ENCODE measurements around the gene KCNQ5. TPM values are rescaled to one million over a fixed set of nuclear protein-coding genes. Genes with fewer than 3 reads are reported as not detected.

Gene KCNQ5
- total RNA-seq, 4 donors from 2014 or later: 0.21 to 1.1 (median 0.59) TPM; not detected in 1

- DNase-seq (ENCODE audit: low spot score in 2 of 2): no peak
- Histone ChIP-seq H3K36me3 (no peaks in the 10 kb centered on the region), H3K4me1 (no peaks in the 10 kb centered on the region), H3K4me3 (no peak overlapping the region), H3K9me3 (no peaks in the 10 kb centered on the region), H3K27me3 (no peaks in the 10 kb centered on the region), H3K27ac (no peak overlapping the region)
- 61 to 65% methylated on average over 4 of the region's 4 CpGs for WGBS, 2 donors
- no peak for TF ChIP-seq EP300 (IDR thresholded peaks at IDR 0.05)
Measured at GRCh38 chr6:73062130-73062529, 440.3 kb downstream of the KCNQ5 start.

GRCh38 chr6:73062837-73063236 is 441.0 kb downstream of the KCNQ5 start:
- H3K9me3 ChIP-seq: no peaks in the 10 kb centered on the region
- WGBS, 2 donors: 35 to 53% methylated on average over 2 of the region's 2 CpGs

DNA sequence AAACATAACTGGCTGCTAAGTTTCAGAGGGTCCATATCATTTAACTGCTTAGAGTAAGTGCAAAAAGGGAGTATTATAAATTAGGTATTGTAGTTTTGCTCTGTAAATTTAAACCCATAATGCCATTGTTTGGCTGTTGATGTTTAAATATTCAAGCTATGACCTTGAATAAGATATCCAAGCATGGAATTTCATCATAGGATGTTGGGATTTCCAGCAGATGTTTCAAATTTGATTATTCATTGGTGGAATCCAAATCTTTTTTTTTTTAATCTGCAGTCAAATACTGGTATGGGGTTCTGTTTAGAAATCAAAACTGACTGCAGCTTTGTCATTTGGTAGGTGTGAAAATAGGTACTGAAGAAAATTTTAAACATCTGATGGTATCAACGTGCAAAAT is 442.4 kb downstream of the KCNQ5 start:
- no peak for DNase-seq (ENCODE audit: low spot score in 2 of 2)
- H3K27ac ChIP-seq: no peak overlapping the region
- H3K4me3 ChIP-seq: no peak overlapping the region
- TF ChIP-seq POLR2A (IDR thresholded peaks at IDR 0.05) (no peak), EP300 (IDR thresholded peaks at IDR 0.05) (no peak)
- TF ChIP-seq, protein P1, sequence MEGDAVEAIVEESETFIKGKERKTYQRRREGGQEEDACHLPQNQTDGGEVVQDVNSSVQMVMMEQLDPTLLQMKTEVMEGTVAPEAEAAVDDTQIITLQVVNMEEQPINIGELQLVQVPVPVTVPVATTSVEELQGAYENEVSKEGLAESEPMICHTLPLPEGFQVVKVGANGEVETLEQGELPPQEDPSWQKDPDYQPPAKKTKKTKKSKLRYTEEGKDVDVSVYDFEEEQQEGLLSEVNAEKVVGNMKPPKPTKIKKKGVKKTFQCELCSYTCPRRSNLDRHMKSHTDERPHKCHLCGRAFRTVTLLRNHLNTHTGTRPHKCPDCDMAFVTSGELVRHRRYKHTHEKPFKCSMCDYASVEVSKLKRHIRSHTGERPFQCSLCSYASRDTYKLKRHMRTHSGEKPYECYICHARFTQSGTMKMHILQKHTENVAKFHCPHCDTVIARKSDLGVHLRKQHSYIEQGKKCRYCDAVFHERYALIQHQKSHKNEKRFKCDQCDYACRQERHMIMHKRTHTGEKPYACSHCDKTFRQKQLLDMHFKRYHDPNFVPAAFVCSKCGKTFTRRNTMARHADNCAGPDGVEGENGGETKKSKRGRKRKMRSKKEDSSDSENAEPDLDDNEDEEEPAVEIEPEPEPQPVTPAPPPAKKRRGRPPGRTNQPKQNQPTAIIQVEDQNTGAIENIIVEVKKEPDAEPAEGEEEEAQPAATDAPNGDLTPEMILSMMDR (IDR thresholded peaks at IDR 0.05): no peak
- no peaks in the 10 kb centered on the region for H3K27me3 ChIP-seq
- WGBS, 2 donors: 94 to 98% methylated on average over 1 of the region's 1 CpG
- H3K9me3 ChIP-seq: no peaks in the 10 kb centered on the region
- H3K4me1 ChIP-seq: no peaks in the 10 kb centered on the region
- H3K36me3 ChIP-seq: no peaks in the 10 kb centered on the region

More at GRCh38 chr6:73062837-73063236, 441.0 kb downstream of the KCNQ5 start:
- H3K27me3 ChIP-seq: no peaks in the 10 kb centered on the region
- no peaks in the 10 kb centered on the region for H3K4me1 ChIP-seq
- no peak for TF ChIP-seq POLR2A (IDR thresholded peaks at IDR 0.05)
- TF ChIP-seq EP300 (IDR thresholded peaks at IDR 0.05): no peak
- TF ChIP-seq, protein P1 (IDR thresholded peaks at IDR 0.05): no peak
- H3K27ac ChIP-seq: no peak overlapping the region
- no peaks in the 10 kb centered on the region for H3K36me3 ChIP-seq
- no peak overlapping the region for H3K4me3 ChIP-seq
- no peak for DNase-seq (ENCODE audit: low spot score in 2 of 2)

DNA sequence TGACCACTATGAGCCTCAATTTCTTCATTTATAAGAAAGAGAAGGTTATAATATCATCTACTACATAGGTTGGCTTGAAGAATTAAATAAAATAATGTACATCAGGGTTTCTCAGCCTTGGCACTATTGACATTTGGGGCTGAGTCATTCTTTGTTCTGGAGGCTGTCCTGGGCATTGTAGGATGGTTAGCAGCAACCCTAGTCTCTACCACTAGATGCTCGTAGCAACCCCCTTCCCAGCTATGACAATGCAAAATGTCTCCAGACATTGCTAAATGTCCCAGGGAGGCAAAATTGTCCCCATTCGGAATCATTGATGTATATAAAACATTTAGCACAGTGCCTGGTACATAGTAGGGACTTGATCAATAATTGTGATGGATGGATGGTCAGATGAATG is 451.4 kb downstream of the KCNQ5 start:
- no peaks in the 10 kb centered on the region for H3K9me3 ChIP-seq
- WGBS, 2 donors: 86 to 95% methylated on average over 2 of the region's 2 CpGs
- H3K4me1 ChIP-seq: no peaks in the 10 kb centered on the region
- H3K4me3 ChIP-seq: no peak overlapping the region
- H3K36me3 ChIP-seq: no peaks in the 10 kb centered on the region
- no peak for TF ChIP-seq EP300 (IDR thresholded peaks at IDR 0.05)
- TF ChIP-seq, protein P1 (IDR thresholded peaks at IDR 0.05): no peak
- TF ChIP-seq POLR2A (IDR thresholded peaks at IDR 0.05): no peak
- no peak overlapping the region for H3K27ac ChIP-seq
- no peaks in the 10 kb centered on the region for H3K27me3 ChIP-seq
- no peak for DNase-seq (ENCODE audit: low spot score in 2 of 2)

DNA sequence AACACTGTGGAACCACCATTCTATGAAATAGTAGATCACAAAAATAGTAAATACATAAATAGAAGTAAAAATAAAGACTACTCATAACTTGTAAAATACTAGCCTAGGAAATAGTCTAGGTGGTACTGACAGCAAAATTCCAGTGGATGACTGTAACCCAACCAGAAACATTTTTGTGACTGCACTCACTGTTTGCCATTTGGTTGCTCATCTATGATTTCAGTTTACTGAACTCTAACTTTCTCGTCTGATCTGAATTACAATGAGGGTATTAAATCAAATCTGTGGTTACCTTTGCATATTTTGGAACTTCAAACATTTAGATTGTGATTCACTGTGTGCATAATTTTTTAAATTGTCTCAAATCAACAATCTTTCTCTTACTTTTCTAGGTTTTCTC is 452.3 kb downstream of the KCNQ5 start:
- no peak for DNase-seq (ENCODE audit: low spot score in 2 of 2)
- 51 to 52% methylated on average over 1 of the region's 1 CpG for WGBS, 2 donors
- no peak overlapping the region for H3K4me3 ChIP-seq
- no peaks in the 10 kb centered on the region for H3K36me3 ChIP-seq
- H3K9me3 ChIP-seq: no peaks in the 10 kb centered on the region
- no peak overlapping the region for H3K27ac ChIP-seq
- TF ChIP-seq POLR2A (IDR thresholded peaks at IDR 0.05) (no peak), EP300 (IDR thresholded peaks at IDR 0.05) (no peak)
- TF ChIP-seq, protein P1 (IDR thresholded peaks at IDR 0.05): no peak
- H3K4me1 ChIP-seq: no peaks in the 10 kb centered on the region
- H3K27me3 ChIP-seq: no peaks in the 10 kb centered on the region
